Endothelial cell of umbilical vein (primary cell): ENCODE results near the gene PIGX. TPM values are rescaled to one million over a fixed set of nuclear protein-coding genes. Genes with fewer than 3 reads are reported as not detected.

Experiments used
- BruUV-seq: library from RNA; stranded (reverse); fragments of 400-500 nt; replicated peaks from 2 replicates; lab custom pipeline; 2021; lab: Mats Ljungman, UMichigan
- CTCF ChIA-PET: fragments of 300-600, 350-600 bp; sonication (Branson Sonifier 250); formaldehyde crosslinking; loops from one replicate; lab custom pipeline; 2021; ENCODE audit warnings: antibody characterized with exemption, inconsistent platforms; lab: Charles Lee
- POLR2A ChIA-PET: fragments of 300-600, 350-600 bp; sonication (Branson Sonifier 250); formaldehyde crosslinking; loops from one replicate; lab custom pipeline; 2021; ENCODE audit warnings: antibody characterized with exemption, inconsistent platforms; lab: Charles Lee
- DNase-seq: peaks from one replicate; pipeline ENCODE4 v3.0.0-alpha.2; 2011; ENCODE audit warnings: low read depth, low spot score
- FAIRE-seq: peaks from 2 replicates; lab custom pipeline; 2011; peaks lifted over from hg19 to GRCh38; lab: Jason Lieb, UNC
- H2AFZ ChIP-seq: 2 replicates; pipeline ENCODE4 v1.6.0; 2012; ENCODE audit warnings: low read depth, low read length, control low read depth, inconsistent platforms
- H3K27ac ChIP-seq: 2 replicates; pipeline ENCODE4 v1.5.1; 2011; ENCODE audit warnings: low read depth, mild to moderate bottlenecking, control low read depth, low read length, moderate library complexity; ENCODE audit not compliant: insufficient read depth
- H3K27me3 ChIP-seq, 2 experiments: 2 replicates each; pipeline versions ENCODE4 v1.6.0 to v1.6.1; 2011; ENCODE audit warnings: low read length in 2 of 2, mixed read lengths in 1 of 2; ENCODE audit not compliant: control insufficient read depth in 2 of 2, insufficient read depth in 2 of 2
- H3K36me3 ChIP-seq, 2 experiments: 2 replicates in 1 of 2; 3 replicates in 1 of 2; pipeline ENCODE4 v1.5.1; 2011; ENCODE audit warnings: low read length in 2 of 2, mild to moderate bottlenecking in 1 of 2, moderate library complexity in 1 of 2; ENCODE audit not compliant: control insufficient read depth in 2 of 2, insufficient read depth in 2 of 2; ENCODE audit errors: extremely low read depth in 1 of 2
- H3K4me1 ChIP-seq: 3 replicates; pipeline ENCODE4 v1.5.1; 2011; ENCODE audit warnings: mild to moderate bottlenecking, low read length; ENCODE audit not compliant: control insufficient read depth, insufficient read depth; ENCODE audit errors: extremely low read depth
- H3K4me2 ChIP-seq: 2 replicates; pipeline ENCODE4 v1.6.1; 2011; ENCODE audit warnings: low read length, control low read depth, mixed read lengths; ENCODE audit not compliant: insufficient read depth
- H3K4me3 ChIP-seq, 3 experiments: fragments of 200-600 bp in 1 of 3; sonication (generic), shearing (Covaris generic) in 1 of 3; replicated peaks in 1 of 3; 2 replicates each; pipeline ENCODE4 v1.5.1; 2011 to 2016; ENCODE audit warnings: control low read depth in 3 of 3, low read length in 3 of 3, mild to moderate bottlenecking in 2 of 3, inconsistent platforms in 1 of 3, low read depth in 1 of 3, moderate library complexity in 1 of 3; ENCODE audit not compliant: insufficient read depth in 1 of 3
- H3K79me2 ChIP-seq: 2 replicates; pipeline ENCODE4 v1.6.0; 2012; ENCODE audit warnings: low read length, inconsistent platforms; ENCODE audit not compliant: control insufficient read depth, insufficient read depth
- H3K9ac ChIP-seq: replicated peaks from 2 replicates; pipeline ENCODE3; 2011; ENCODE audit warnings: low read length, control low read depth; ENCODE audit not compliant: insufficient read depth; ENCODE audit errors: extremely low read depth
- H3K9me1 ChIP-seq: replicated peaks from 3 replicates; pipeline ENCODE4 v1.6.0; 2011; ENCODE audit warnings: mild to moderate bottlenecking, low read length; ENCODE audit not compliant: control insufficient read depth, insufficient read depth; ENCODE audit errors: extremely low read depth
- H3K9me3 ChIP-seq: replicated peaks from 2 replicates; pipeline ENCODE4 v1.5.1; 2012; ENCODE audit warnings: low read length, inconsistent platforms; ENCODE audit not compliant: control insufficient read depth, insufficient read depth
- H4K20me1 ChIP-seq: replicated peaks from 2 replicates; pipeline ENCODE3; 2011; ENCODE audit warnings: mild to moderate bottlenecking, low read length; ENCODE audit not compliant: control insufficient read depth, insufficient read depth; ENCODE audit errors: extremely low read depth
- CTCF ChIP-seq, 2 donors: IDR thresholded peaks; 1 replicate in 1 of 2; 2 replicates in 1 of 2; pipeline ENCODE4 v1.5.1; 2011; ENCODE audit warnings: low read length in 2 of 2, mild to moderate bottlenecking in 2 of 2, moderate library complexity in 2 of 2, control low read depth in 1 of 2, inconsistent platforms in 1 of 2, low read depth in 1 of 2; ENCODE audit not compliant: insufficient read depth in 1 of 2; ENCODE audit errors: extremely low read depth in 1 of 2
- EZH2 ChIP-seq: IDR thresholded peaks from 2 replicates; pipeline ENCODE4 v1.6.1; 2012; ENCODE audit warnings: borderline replicate concordance, low read depth, mild to moderate bottlenecking, moderate library complexity, low read length, inconsistent platforms; ENCODE audit not compliant: severe bottlenecking
- FOS ChIP-seq: IDR thresholded peaks from 2 replicates; pipeline ENCODE4 v1.6.1; 2011; ENCODE audit warnings: mild to moderate bottlenecking, low read length, moderate library complexity, borderline replicate concordance; ENCODE audit not compliant: insufficient read depth
- GATA2 ChIP-seq: IDR thresholded peaks from 2 replicates; pipeline ENCODE4 v1.7.0; 2011; ENCODE audit warnings: low read depth, mild to moderate bottlenecking, moderate library complexity, mixed read lengths, low read length; ENCODE audit not compliant: insufficient read length, insufficient read depth
- JUN ChIP-seq: IDR thresholded peaks from 2 replicates; pipeline ENCODE4 v1.6.1; 2011; ENCODE audit warnings: borderline replicate concordance, low read depth; ENCODE audit not compliant: insufficient read length, insufficient read depth
- MAX ChIP-seq: IDR thresholded peaks from 2 replicates; pipeline ENCODE4 v1.6.1; 2011; ENCODE audit not compliant: insufficient read depth, insufficient read length
- MYC ChIP-seq: IDR thresholded peaks from one replicate; pipeline ENCODE4 v1.6.1; 2011; ENCODE audit warnings: mild to moderate bottlenecking, low read depth, low read length
- POLR2A ChIP-seq: IDR thresholded peaks from 2 replicates; pipeline ENCODE4 v1.6.1; 2012; ENCODE audit warnings: low read depth, mild to moderate bottlenecking, control low read depth, low read length
- POLR2AphosphoS5 ChIP-seq: IDR thresholded peaks from 2 replicates; pipeline ENCODE4 v1.6.1; 2012; ENCODE audit warnings: low read depth, mild to moderate bottlenecking, control low read depth, low read length, moderate library complexity; ENCODE audit not compliant: insufficient read depth
- dilution Hi-C: fragments of 300-500 bp; cut with MboI; formaldehyde crosslinking; loops from one replicate; pipeline ENCODE4 v1.15.0; 2019; ENCODE audit warnings: low sequenced_read_pairs; ENCODE audit not compliant: extremely low pct_ligation_motif_present
- intact Hi-C: fragments of 100-400 bp; cut with micrococcal nuclease; formaldehyde crosslinking; loops from one replicate; pipeline ENCODE4 v1.10.0; 2022
- polyA plus RNA-seq, 4 experiments: library from polyadenylated mRNA; depleted of rRNA in 3 of 4; stranded (reverse) in 3 of 4; unstranded in 1 of 4; fragments of >200 nt; gene quantifications; 2 replicates each; pipeline versions ENCODE4 v1.2.1 to v1.2.3, GENCODE V29; 2011 to 2012; ENCODE audit warnings: missing spikeins in 1 of 4
- total RNA-seq: library from RNA; stranded (reverse); gene quantifications from 2 replicates; pipeline ENCODE4 v1.2.3, GENCODE V29; 2021

Gene PIGX
- total and polyA plus RNA-seq, 2 donors (not counting 3 experiments of a cell fraction or from before 2014, with no cell fraction given) = 9.2 to 14.0 TPM

- Histone ChIP-seq H3K4me1 (peaks cover 7% of the 10 kb centered on the region), H3K9me3 (no peaks in the 10 kb centered on the region), H2AFZ (peak overlapping the region; percentile 68), H3K4me2 (peak overlapping the region; percentile 70), H3K4me3 (no peak overlapping the region), H3K27me3 (peaks cover 0 to 2% of the 10 kb centered on the region in 2 experiments), H3K36me3 (no peaks in the 10 kb centered on the region), H3K79me2 (no peaks in the 10 kb centered on the region), H3K9me1 (no peaks in the 10 kb centered on the region), H4K20me1 (no peaks in the 10 kb centered on the region), H3K27ac (no peak overlapping the region), H3K9ac (no peak overlapping the region)
- intact Hi-C loops (no loop called here), dilution Hi-C loops (no loop called here)
- DNase-seq (peak; percentile 13), FAIRE-seq (peak; percentile 38)
- CTCF ChIA-PET = interaction anchor here (0.7 to 2.4 kb wide), 7 partner anchors 10 to 141 kb away, joined by 3 to 22 read pairs (median 3); no protein-coding TSS in a partner anchor
- POLR2A ChIA-PET = no interaction called here
- BruUV-seq = no TSS peak
- TF ChIP-seq MAX (no peak), JUN (no peak), GATA2 (no peak), FOS (no peak), EZH2 (no peak), MYC (no peak), POLR2A (no peak), CTCF (IDR thresholded peaks at IDR 0.05; ENCODE audit: extremely low read depth in 1 of 2, insufficient read depth in 1 of 2, low read depth in 1 of 2, low read length in 2 of 2) (no peak), POLR2AphosphoS5 (no peak)
Measured at GRCh38 chr3:196670339-196670738, 41.8 kb upstream of the PIGX start.
